SK-N-SH (cell line): ENCODE results near the gene TSFM. TPM values are rescaled to one million over a fixed set of nuclear protein-coding genes. Genes with fewer than 3 reads are reported as not detected.

Experiments
- CTCF ChIA-PET: fragments of 300-600, 350-600 bp; formaldehyde crosslinking; extraction: SDS; loops from one replicate; lab custom pipeline; 2021; lab: Yijun Ruan, JAX
- POLR2A ChIA-PET: fragments of 350-600 bp; sonication (Branson Sonifier 250); formaldehyde crosslinking; extraction: SDS; loops from one replicate; lab custom pipeline; 2020; ENCODE audit warnings: antibody characterized with exemption, inconsistent platforms; lab: Yijun Ruan, JAX
- DNase-seq: peaks from one replicate; pipeline ENCODE4 v3.0.0; 2012
- H2AFZ ChIP-seq: fragments of 200-600 bp; sonication (generic); 2 replicates; pipeline ENCODE4 v1.8.1; 2016; ENCODE audit warnings: antibody characterized with exemption, mild to moderate bottlenecking, low read depth
- H3F3A ChIP-seq: fragments of 200-600 bp; sonication (generic); replicated peaks from 2 replicates; pipeline ENCODE3; 2016; ENCODE audit warnings: antibody characterized with exemption, mild to moderate bottlenecking; ENCODE audit not compliant: insufficient read depth
- H3K27ac ChIP-seq, 2 experiments: fragments of 200-500 bp in 1 of 2; fragments of 200-600 bp in 1 of 2; sonication (Bioruptor generic) in 1 of 2; sonication (generic), shearing (Covaris generic) in 1 of 2; 2 replicates each; pipeline versions ENCODE4 v1.5.1 to v1.6.1; 2014 to 2016; ENCODE audit warnings: low read depth in 2 of 2, inconsistent platforms in 1 of 2, low read length in 1 of 2, mild to moderate bottlenecking in 1 of 2, mixed read lengths in 1 of 2
- H3K27me3 ChIP-seq: fragments of 200-600 bp; sonication (generic), shearing (Covaris generic); 2 replicates; pipeline ENCODE4 v1.6.1; 2016; ENCODE audit warnings: mixed run types; ENCODE audit not compliant: insufficient read depth
- H3K36me3 ChIP-seq, 2 experiments: fragments of 200-500 bp in 1 of 2; fragments of 200-600 bp in 1 of 2; sonication (Bioruptor generic) in 1 of 2; sonication (generic) in 1 of 2; replicated peaks in 1 of 2; 2 replicates each; pipeline versions ENCODE3 to v1.5.1; 2014 to 2016; ENCODE audit warnings: low read length in 1 of 2, mild to moderate bottlenecking in 1 of 2; ENCODE audit not compliant: insufficient read depth in 2 of 2, control insufficient read depth in 1 of 2
- H3K4me1 ChIP-seq, 2 experiments: fragments of 200-500 bp in 1 of 2; fragments of 200-600 bp in 1 of 2; sonication (Bioruptor generic) in 1 of 2; sonication (generic), shearing (Covaris generic) in 1 of 2; 2 replicates each; pipeline versions ENCODE4 v1.5.1 to v1.6.1; 2014 to 2016; ENCODE audit warnings: low read depth in 1 of 2, low read length in 1 of 2, mixed run types in 1 of 2; ENCODE audit not compliant: insufficient read depth in 2 of 2, control insufficient read depth in 1 of 2
- H3K4me2 ChIP-seq: fragments of 200-600 bp; sonication (generic), shearing (Covaris generic); 2 replicates; pipeline ENCODE4 v1.6.1; 2017; ENCODE audit warnings: mixed run types
- H3K4me3 ChIP-seq, 2 experiments: fragments of 200-500 bp in 1 of 2; fragments of 200-600 bp in 1 of 2; sonication (Bioruptor generic) in 1 of 2; sonication (generic), shearing (Covaris generic) in 1 of 2; 2 replicates each; pipeline versions ENCODE4 v1.5.1 to v1.8.1; 2014 to 2016; ENCODE audit warnings: low read depth in 2 of 2, inconsistent platforms in 1 of 2, low read length in 1 of 2, mild to moderate bottlenecking in 1 of 2, mixed read lengths in 1 of 2, moderate library complexity in 1 of 2
- H3K79me2 ChIP-seq: fragments of 200-600 bp; sonication (generic); 2 replicates; pipeline ENCODE4 v1.8.1; 2017; ENCODE audit warnings: mild to moderate bottlenecking; ENCODE audit not compliant: insufficient read depth
- H3K9ac ChIP-seq: fragments of 200-600 bp; sonication (generic); 2 replicates; pipeline ENCODE4 v1.6.1; 2017; ENCODE audit warnings: mixed run types
- H3K9me2 ChIP-seq: fragments of 200-600 bp; sonication (generic); 2 replicates; pipeline ENCODE4 v1.6.1; 2017; ENCODE audit warnings: mixed run types
- H3K9me3 ChIP-seq: fragments of 200-600 bp; sonication (generic); 2 replicates; pipeline ENCODE4 v1.6.1; 2017; ENCODE audit warnings: mixed run types, mild to moderate bottlenecking, moderate library complexity
- H4K20me1 ChIP-seq: fragments of 200-600 bp; sonication (generic); 2 replicates; pipeline ENCODE4 v1.6.1; 2017; ENCODE audit warnings: mild to moderate bottlenecking, mixed run types; ENCODE audit not compliant: insufficient read depth
- CHD2 ChIP-seq: fragments of 150-350 bp; IDR thresholded peaks from 2 replicates; pipeline ENCODE4 v1.6.1; 2018; ENCODE audit warnings: low read length; ENCODE audit not compliant: partially characterized antibody
- CTCF ChIP-seq: fragments of 200-600 bp; sonication (generic); IDR thresholded peaks from 2 replicates; pipeline ENCODE4 v1.6.1; 2017; ENCODE audit warnings: antibody characterized with exemption, mild to moderate bottlenecking, moderate library complexity
- EP300 ChIP-seq, 2 experiments: IDR thresholded peaks; 2 replicates each; pipeline versions ENCODE4 v1.4.0 to v1.6.1; 2012; ENCODE audit warnings: borderline replicate concordance in 1 of 2, low read depth in 1 of 2, low read length in 1 of 2
- FOXJ3 ChIP-seq: sonication (generic); formaldehyde crosslinking; IDR thresholded peaks from 2 replicates; pipeline ENCODE4 v1.5.1; 2020; ENCODE audit warnings: mild to moderate bottlenecking, missing genetic modification reagents
- IRF3 ChIP-seq: fragments of 150-350 bp; IDR thresholded peaks from 2 replicates; pipeline ENCODE4 v1.6.1; 2016; ENCODE audit warnings: mild to moderate bottlenecking, low read depth, low read length
- MEF2A ChIP-seq: IDR thresholded peaks from 2 replicates; pipeline ENCODE4 v1.4.0; 2012; ENCODE audit warnings: low read depth, borderline replicate concordance
- MXI1 ChIP-seq: IDR thresholded peaks from 2 replicates; pipeline ENCODE4 v1.6.1; 2012; ENCODE audit warnings: mild to moderate bottlenecking, low read depth, low read length, improper control_type of control experiment
- NFIC ChIP-seq: IDR thresholded peaks from 2 replicates; pipeline ENCODE4 v1.4.0; 2012; ENCODE audit warnings: borderline replicate concordance
- RAD21 ChIP-seq: IDR thresholded peaks from 2 replicates; pipeline ENCODE4 v1.6.1; 2012; ENCODE audit warnings: mild to moderate bottlenecking, low read length
- REST ChIP-seq: IDR thresholded peaks from 2 replicates; pipeline ENCODE4 v1.6.1; 2012; ENCODE audit warnings: mild to moderate bottlenecking, low read depth, low read length, moderate library complexity
- RFX5 ChIP-seq: IDR thresholded peaks from 2 replicates; pipeline ENCODE4 v1.6.1; 2012; ENCODE audit warnings: mild to moderate bottlenecking, improper control_type of control experiment, low read length
- SMC3 ChIP-seq: IDR thresholded peaks from 2 replicates; pipeline ENCODE4 v1.6.1; 2012; ENCODE audit warnings: low read depth, low read length, improper control_type of control experiment
- TAF1 ChIP-seq: IDR thresholded peaks from 2 replicates; pipeline ENCODE4 v1.6.1; 2012; ENCODE audit warnings: low read depth, mild to moderate bottlenecking, low read length, moderate library complexity, borderline replicate concordance
- USF1 ChIP-seq: IDR thresholded peaks from 2 replicates; pipeline ENCODE4 v1.4.0; 2012; ENCODE audit warnings: low read depth, borderline replicate concordance
- USF2 ChIP-seq: fragments of 150-350 bp; IDR thresholded peaks from 2 replicates; pipeline ENCODE4 v1.6.1; 2017; ENCODE audit warnings: antibody characterized with exemption, low read length, low read depth, borderline replicate concordance
- ZBTB33 ChIP-seq: IDR thresholded peaks from 2 replicates; pipeline ENCODE4 v1.4.0; 2012; ENCODE audit warnings: low read depth, borderline replicate concordance
- WGBS: methylation state at CpG from one replicate; pipeline ENCODE4 v1.1.6; 2017; ENCODE audit warnings: low lambda C conversion rate; 5-methylcytosine and 5-hydroxymethylcytosine counted together
- polyA plus RNA-seq, 3 experiments: library from polyadenylated mRNA; depleted of rRNA; stranded (reverse); fragments of >200 nt; gene quantifications; 2 replicates each; pipeline ENCODE4 v1.2.3, GENCODE V29; 2012

Gene TSFM
- polyA plus RNA-seq, 1 of the 3 experiments (the other 2 are of a cell fraction) = 28.7 TPM

- TF ChIP-seq CTCF = no peak
- TF ChIP-seq MEF2A = no peak
- TF ChIP-seq NFIC = no peak
- TF ChIP-seq, all 33 proteins: peak for 0
These were observed 51.7 kb downstream of the TSFM start (continued) for GRCh38 chr12:57834086-57834876.

- Histone ChIP-seq H3K27ac (peak overlapping the region; percentile 47 to 73; a peak in 2 of 4 replicates), H3K4me2 (peak overlapping the region; percentile 64), H3K4me1 (peaks cover 66 to 86% of the 10 kb centered on the region in 2 experiments), H2AFZ (no peak overlapping the region), H3K36me3 (peaks cover 0 to 2% of the 10 kb centered on the region in 2 experiments), H4K20me1 (peaks cover 99% of the 10 kb centered on the region), H3K9ac (no peak overlapping the region), H3K27me3 (no peaks in the 10 kb centered on the region), H3K79me2 (peaks cover 100% of the 10 kb centered on the region), H3K4me3 (no peak overlapping the region), H3K9me3 (no peaks in the 10 kb centered on the region), H3K9me2 (no peaks in the 10 kb centered on the region), H3F3A (peaks cover 35% of the 10 kb centered on the region)
- DNase-seq = no peak
- POLR2A ChIA-PET = no interaction called here
- WGBS = 92% methylated on average over 9 of the region's 9 CpGs
- CTCF ChIA-PET = interaction anchor here (0.9 to 8.4 kb wide), 8 partner anchors 9 to 69 kb away, joined by 3 to 146 read pairs (median 8); partner anchors contain the start of gene CTDSP2
- TF ChIP-seq RAD21 (no peak), USF2 (no peak), SMC3 (no peak), USF1 (no peak), CHD2 (no peak), RFX5 (no peak), NFIC (no peak), TAF1 (no peak), FOXJ3 (no peak), EP300 (IDR thresholded peaks at IDR 0.05; ENCODE audit: borderline replicate concordance in 1 of 2, low read depth in 1 of 2, low read length in 1 of 2) (no peak), IRF3 (no peak), MXI1 (no peak), ZBTB33 (no peak), REST (no peak)
These were observed 53.0 kb downstream of the TSFM start for GRCh38 chr12:57835366-57836288.
